ENCODE measurements around the gene LY86.

Gene LY86

GRCh38 chr6:6700407-6701270 lies 112.1 kb downstream of the LY86 start:
- no peak for DNase-seq (ENCODE audit: low read depth in 4 of 4, low spot score in 1 of 4)

GRCh38 chr6:6701864-6702263 lies 113.3 kb downstream of the LY86 start:
- DNase-seq (ENCODE audit: low read depth in 4 of 4, low spot score in 1 of 4): no peak

- DNase-seq (ENCODE audit: low read depth in 4 of 4, low spot score in 1 of 4): no peak
These were observed 115.2 kb downstream of the LY86 start for GRCh38 chr6:6703699-6704098.

Measured in stimulated activated CD4-positive, alpha-beta T cell treated with anti-CD3 and anti-CD28 coated beads, Interleukin-1b, Interleukin-23, amount 100 ng/mL, for 24 hours (primary cell).